HCT116 (cell line): ENCODE results near the gene CPNE9.

ENCODE experiments used
- EGR1 ChIP-seq: IDR thresholded peaks from 2 replicates; pipeline ENCODE4 v1.6.1; 2012; ENCODE audit warnings: low read depth
- POLR2A ChIP-seq: IDR thresholded peaks from 2 replicates; pipeline ENCODE4 v1.7.0; 2011; ENCODE audit warnings: borderline replicate concordance; ENCODE audit not compliant: insufficient read depth, insufficient read length; ENCODE audit errors: extremely low read depth
- POLR2AphosphoS5 ChIP-seq: IDR thresholded peaks from 2 replicates; pipeline ENCODE4 v1.6.1; 2011; ENCODE audit warnings: mild to moderate bottlenecking, low read depth, low read length, moderate library complexity
- TF ChIP-seq, protein P1 (sequence below), 3 experiments: fragments of 200-600 bp in 1 of 3; sonication (generic) in 1 of 3; IDR thresholded peaks in 2 of 3; conservative IDR thresholded peaks in 1 of 3; 2 replicates each; pipeline ENCODE4 v1.5.1; 2012 to 2017; ENCODE audit warnings: low read depth in 2 of 3, low read length in 2 of 3, antibody characterized with exemption in 1 of 3, borderline replicate concordance in 1 of 3, control low read depth in 1 of 3, mild to moderate bottlenecking in 1 of 3, mixed read lengths in 1 of 3, mixed run types in 1 of 3, moderate library complexity in 1 of 3; ENCODE audit not compliant: insufficient read depth in 1 of 3

DNA sequence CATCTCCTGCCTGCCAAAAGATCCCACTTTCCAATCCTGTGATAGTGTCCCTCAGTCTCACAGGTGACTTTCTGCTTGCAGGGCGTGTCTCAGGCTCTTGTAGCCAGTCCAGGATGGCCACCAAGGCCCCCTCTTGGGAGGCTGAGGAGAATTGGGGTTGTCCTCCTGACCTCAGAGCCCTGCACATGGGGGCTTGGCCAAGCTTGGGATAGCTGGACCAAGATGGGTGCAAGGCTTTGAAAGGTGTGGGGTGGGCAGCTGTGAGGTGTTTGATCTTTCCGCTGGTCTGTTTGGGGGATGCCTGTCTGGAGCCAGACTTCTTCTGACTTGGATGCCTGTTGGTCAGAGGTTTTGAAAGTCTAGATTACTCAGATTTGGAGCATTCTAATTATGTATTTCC lies 12.0 kb upstream of the CPNE9 start:
- TF ChIP-seq, protein P1, sequence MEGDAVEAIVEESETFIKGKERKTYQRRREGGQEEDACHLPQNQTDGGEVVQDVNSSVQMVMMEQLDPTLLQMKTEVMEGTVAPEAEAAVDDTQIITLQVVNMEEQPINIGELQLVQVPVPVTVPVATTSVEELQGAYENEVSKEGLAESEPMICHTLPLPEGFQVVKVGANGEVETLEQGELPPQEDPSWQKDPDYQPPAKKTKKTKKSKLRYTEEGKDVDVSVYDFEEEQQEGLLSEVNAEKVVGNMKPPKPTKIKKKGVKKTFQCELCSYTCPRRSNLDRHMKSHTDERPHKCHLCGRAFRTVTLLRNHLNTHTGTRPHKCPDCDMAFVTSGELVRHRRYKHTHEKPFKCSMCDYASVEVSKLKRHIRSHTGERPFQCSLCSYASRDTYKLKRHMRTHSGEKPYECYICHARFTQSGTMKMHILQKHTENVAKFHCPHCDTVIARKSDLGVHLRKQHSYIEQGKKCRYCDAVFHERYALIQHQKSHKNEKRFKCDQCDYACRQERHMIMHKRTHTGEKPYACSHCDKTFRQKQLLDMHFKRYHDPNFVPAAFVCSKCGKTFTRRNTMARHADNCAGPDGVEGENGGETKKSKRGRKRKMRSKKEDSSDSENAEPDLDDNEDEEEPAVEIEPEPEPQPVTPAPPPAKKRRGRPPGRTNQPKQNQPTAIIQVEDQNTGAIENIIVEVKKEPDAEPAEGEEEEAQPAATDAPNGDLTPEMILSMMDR (IDR thresholded peaks at IDR 0.05 in 2 of 3, conservative IDR thresholded peaks at IDR 0.05 in 1 of 3; ENCODE audit: borderline replicate concordance in 1 of 3, insufficient read depth in 1 of 3, low read depth in 2 of 3, low read length in 2 of 3) = no peak
- TF ChIP-seq EGR1 (no peak), POLR2AphosphoS5 (no peak), POLR2A (no peak)
